Progenitor cell of endocrine pancreas (in vitro differentiated cells): ENCODE data around the gene SPEM2. TPM values are rescaled to one million over a fixed set of nuclear protein-coding genes. Genes with fewer than 3 reads are reported as not detected.
"Not testable (repeated sequence)": the region's sequence is repeated elsewhere in the genome, so short reads cannot be mapped to it uniquely, and the experiment has no call there.

Experiments used
- DNase-seq: peaks from one replicate; pipeline ENCODE4 v3.0.0; 2021; ENCODE audit warnings: low spot score; ENCODE audit not compliant: unreplicated experiment
- H3K27ac Mint-ChIP-seq: 2 replicates; pipeline ENCODE4 v1.8.0; 2021; ENCODE audit warnings: mild to moderate bottlenecking, moderate library complexity, mixed read lengths
- H3K27me3 Mint-ChIP-seq: 2 replicates; pipeline ENCODE4 v1.8.0; 2021; ENCODE audit warnings: mixed read lengths
- H3K36me3 Mint-ChIP-seq: 2 replicates; pipeline ENCODE4 v1.8.0; 2022; ENCODE audit warnings: mixed read lengths; ENCODE audit not compliant: insufficient read depth
- H3K4me1 Mint-ChIP-seq: 2 replicates; pipeline ENCODE4 v1.8.0; 2021; ENCODE audit warnings: low read depth, mixed read lengths
- H3K4me3 Mint-ChIP-seq: 2 replicates; pipeline ENCODE4 v1.8.0; 2021; ENCODE audit warnings: low read depth, mild to moderate bottlenecking, moderate library complexity, mixed read lengths
- H3K9me3 Mint-ChIP-seq: 2 replicates; pipeline ENCODE4 v1.8.0; 2021; ENCODE audit warnings: low read depth, mixed read lengths
- CTCF ChIP-seq: fragments of 200-600 bp; sonication (generic); IDR thresholded peaks from one replicate; pipeline ENCODE4 v1.5.0; 2021; ENCODE audit warnings: antibody characterized with exemption, mild to moderate bottlenecking; ENCODE audit not compliant: unreplicated experiment
- total RNA-seq: library from RNA; stranded (reverse); gene quantifications from 2 replicates; pipeline ENCODE4 v1.2.1, GENCODE V29; 2021

Gene SPEM2
- total RNA-seq, 1 donor from 2014 or later, result not detected

GRCh38 chr17:7468804-7469389 lies 43.5 kb downstream of the SPEM2 start:
- Mint-ChIP-seq H3K4me1 (peaks cover 4% of the 10 kb centered on the region), H3K27ac (peak overlapping the region; percentile 29), H3K9me3 (no peaks in the 10 kb centered on the region), H3K4me3 (no peak overlapping the region), H3K36me3 (no peaks in the 10 kb centered on the region), H3K27me3 (no peaks in the 10 kb centered on the region)
- TF ChIP-seq CTCF, result no peak
- DNase-seq, result no peak

- H3K27me3 Mint-ChIP-seq, H3K36me3 Mint-ChIP-seq, DNase-seq, H3K27ac Mint-ChIP-seq, H3K9me3 Mint-ChIP-seq, H3K4me3 Mint-ChIP-seq, H3K4me1 Mint-ChIP-seq: not testable (repeated sequence)
These were observed 44.4 kb downstream of the SPEM2 start for GRCh38 chr17:7469843-7470242.

- H3K36me3 Mint-ChIP-seq, H3K4me1 Mint-ChIP-seq, H3K4me3 Mint-ChIP-seq, DNase-seq, H3K27me3 Mint-ChIP-seq, H3K9me3 Mint-ChIP-seq, H3K27ac Mint-ChIP-seq: not testable (repeated sequence)
These were observed 45.1 kb downstream of the SPEM2 start for GRCh38 chr17:7470457-7470973.

GRCh38 chr17:7471729-7472128 lies 46.3 kb downstream of the SPEM2 start:
- H3K4me1 Mint-ChIP-seq, result peaks cover 13% of the 10 kb centered on the region
- no peaks in the 10 kb centered on the region for H3K36me3 Mint-ChIP-seq
- no peak overlapping the region for H3K4me3 Mint-ChIP-seq
- no peaks in the 10 kb centered on the region for H3K27me3 Mint-ChIP-seq
- H3K9me3 Mint-ChIP-seq, result no peaks in the 10 kb centered on the region
- TF ChIP-seq CTCF, result no peak
- no peak for DNase-seq
- peak overlapping the region; percentile 82 for H3K27ac Mint-ChIP-seq

GRCh38 chr17:7474767-7475166 lies 49.4 kb downstream of the SPEM2 start:
- H3K4me3 Mint-ChIP-seq, H3K9me3 Mint-ChIP-seq, DNase-seq, H3K27me3 Mint-ChIP-seq, H3K27ac Mint-ChIP-seq, H3K36me3 Mint-ChIP-seq: not testable (repeated sequence)
- peaks cover 26% of the 10 kb centered on the region for H3K4me1 Mint-ChIP-seq

- no peaks in the 10 kb centered on the region for H3K27me3 Mint-ChIP-seq
- no peaks in the 10 kb centered on the region for H3K9me3 Mint-ChIP-seq
- peaks cover 32% of the 10 kb centered on the region for H3K4me1 Mint-ChIP-seq
- DNase-seq, result no peak
- H3K27ac Mint-ChIP-seq, result peak overlapping the region; percentile 49
- no peaks in the 10 kb centered on the region for H3K36me3 Mint-ChIP-seq
- TF ChIP-seq CTCF, result no peak
- H3K4me3 Mint-ChIP-seq, result no peak overlapping the region
These were observed 50.5 kb downstream of the SPEM2 start for GRCh38 chr17:7475764-7476422.

- no peak for DNase-seq
- Mint-ChIP-seq H3K9me3 (no peaks in the 10 kb centered on the region), H3K4me3 (no peak overlapping the region), H3K4me1 (peaks cover 35% of the 10 kb centered on the region), H3K36me3 (no peaks in the 10 kb centered on the region), H3K27me3 (no peaks in the 10 kb centered on the region), H3K27ac (peak overlapping the region; percentile 49)
- no peak for TF ChIP-seq CTCF
These were observed 51.1 kb downstream of the SPEM2 start for GRCh38 chr17:7476494-7476893.
